Gastroesophageal sphincter (tissue), 3 donors: ENCODE results near the gene ID4.

ENCODE experiments used
- CTCF ChIP-seq, 4 experiments: fragments of 200-600 bp in 2 of 4; fragments of 450-650 bp in 2 of 4; sonication (generic) in 1 of 4; IDR thresholded peaks; one replicate each; pipeline ENCODE4 v1.5.1; 2017 to 2019; ENCODE audit warnings: antibody characterized with exemption in 4 of 4, mild to moderate bottlenecking in 2 of 4, moderate library complexity in 2 of 4
- EP300 ChIP-seq: sonication (generic); formaldehyde crosslinking; IDR thresholded peaks from one replicate; pipeline ENCODE4 v1.6.1; 2017; ENCODE audit warnings: antibody characterized with exemption, mild to moderate bottlenecking
- POLR2A ChIP-seq, 2 donors: fragments of 450-650 bp; IDR thresholded peaks; one replicate each; pipeline ENCODE4 v1.6.1; 2017; ENCODE audit warnings: antibody characterized with exemption in 2 of 2, mild to moderate bottlenecking in 2 of 2, moderate library complexity in 1 of 2
- POLR2AphosphoS5 ChIP-seq: sonication (generic); formaldehyde crosslinking; IDR thresholded peaks from one replicate; pipeline ENCODE4 v1.6.1; 2017; ENCODE audit warnings: antibody characterized with exemption

GRCh38 chr6:19833947-19834346 lies 3.2 kb upstream of the ID4 start:
- TF ChIP-seq CTCF (IDR thresholded peaks at IDR 0.05), result no peak
- no peak for TF ChIP-seq POLR2A (IDR thresholded peaks at IDR 0.05)
- no peak for TF ChIP-seq POLR2AphosphoS5
- no peak for TF ChIP-seq EP300
